SK-N-SH treated with all-trans-retinoic acid at 6 μM for 48 hours (cell line): ENCODE results near the gene SOX13.

Source experiments
- ATAC-seq: fragments of 200-7000 bp; cut with Tn5 transposase; 3 replicates; pipeline ENCODE4 v1.9.1; 2020; ENCODE audit warnings: mild to moderate bottlenecking, moderate library complexity
- ARNTL ChIP-seq: fragments of 450-650 bp; formaldehyde crosslinking; IDR thresholded peaks from 2 replicates; pipeline ENCODE4 v1.5.0; 2020; ENCODE audit warnings: low read depth, mild to moderate bottlenecking, moderate library complexity, borderline replicate concordance
- CSDC2 ChIP-seq: fragments of 250-450 bp; sonication (Bioruptor Pico); IDR thresholded peaks from 2 replicates; pipeline ENCODE4 v1.5.0; 2020; ENCODE audit warnings: mild to moderate bottlenecking, moderate library complexity
- ESRRG ChIP-seq: fragments of 250-450 bp; sonication (Bioruptor Pico); IDR thresholded peaks from 2 replicates; pipeline ENCODE4 v1.6.1; 2021; ENCODE audit warnings: mild to moderate bottlenecking
- GLIS3 ChIP-seq: fragments of 250-450 bp; sonication (Bioruptor Pico); IDR thresholded peaks from 2 replicates; pipeline ENCODE4 v1.5.0; 2020; ENCODE audit warnings: mild to moderate bottlenecking, moderate library complexity
- ISL1 ChIP-seq: fragments of 250-450 bp; sonication (Bioruptor Pico); IDR thresholded peaks from 2 replicates; pipeline ENCODE4 v2.1.2; 2022; ENCODE audit warnings: mild to moderate bottlenecking, moderate library complexity
- OSR1 ChIP-seq: fragments of 250-450 bp; sonication (Bioruptor Pico); IDR thresholded peaks from 2 replicates; pipeline ENCODE4 v1.8.0; 2022; ENCODE audit warnings: moderate library complexity, mild to moderate bottlenecking, inconsistent platforms
- PPARA ChIP-seq: fragments of 250-450 bp; sonication (Bioruptor Pico); IDR thresholded peaks from 2 replicates; pipeline ENCODE4 v1.5.0; 2020; ENCODE audit warnings: mild to moderate bottlenecking, borderline replicate concordance
- RARB ChIP-seq: fragments of 250-450 bp; sonication (Bioruptor Pico); IDR thresholded peaks from 2 replicates; pipeline ENCODE4 v1.8.0; 2021; ENCODE audit warnings: mild to moderate bottlenecking, moderate library complexity
- SNAI2 ChIP-seq: fragments of 250-450 bp; sonication (Bioruptor Pico); IDR thresholded peaks from 2 replicates; pipeline ENCODE4 v1.5.0; 2020; ENCODE audit warnings: mild to moderate bottlenecking, moderate library complexity
- TCF4 ChIP-seq: fragments of 250-450 bp; sonication (Bioruptor Pico); IDR thresholded peaks from 2 replicates; pipeline ENCODE4 v1.8.0; 2021; ENCODE audit warnings: mild to moderate bottlenecking, moderate library complexity, borderline replicate concordance
- TOX ChIP-seq: fragments of 250-450 bp; sonication (Bioruptor Pico); IDR thresholded peaks from 2 replicates; pipeline ENCODE4 v1.8.0; 2021; ENCODE audit warnings: mild to moderate bottlenecking, moderate library complexity, borderline replicate concordance
- ZC3H10 ChIP-seq: fragments of 250-450 bp; sonication (Bioruptor Pico); IDR thresholded peaks from 2 replicates; pipeline ENCODE4 v1.5.1; 2021; ENCODE audit warnings: mild to moderate bottlenecking, moderate library complexity
- ZFP3 ChIP-seq: fragments of 250-450 bp; sonication (Bioruptor Pico); IDR thresholded peaks from 2 replicates; pipeline ENCODE4 v1.5.0; 2020; ENCODE audit warnings: mild to moderate bottlenecking, moderate library complexity
- ZFP30 ChIP-seq: fragments of 450-650 bp; formaldehyde crosslinking; IDR thresholded peaks from 2 replicates; pipeline ENCODE4 v1.5.0; 2022; ENCODE audit warnings: mild to moderate bottlenecking, moderate library complexity
- ZNF565 ChIP-seq: fragments of 450-650 bp; formaldehyde crosslinking; conservative IDR thresholded peaks from 2 replicates; pipeline ENCODE4 v1.5.0; 2020; ENCODE audit warnings: low read depth, mild to moderate bottlenecking, moderate library complexity
- ZNF70 ChIP-seq: fragments of 450-650 bp; formaldehyde crosslinking; IDR thresholded peaks from 2 replicates; pipeline ENCODE4 v1.5.0; 2020; ENCODE audit warnings: mild to moderate bottlenecking, moderate library complexity
- ZNF8 ChIP-seq: fragments of 450-650 bp; formaldehyde crosslinking; IDR thresholded peaks from 2 replicates; pipeline ENCODE4 v1.5.0; 2020; ENCODE audit warnings: mild to moderate bottlenecking, moderate library complexity
- TF ChIP-seq, protein P1 (sequence below): fragments of 250-450 bp; sonication (Bioruptor Pico); IDR thresholded peaks from 2 replicates; pipeline ENCODE4 v1.5.0; 2020; ENCODE audit warnings: mild to moderate bottlenecking, moderate library complexity
- TF ChIP-seq, protein P2 (sequence below): fragments of 250-450 bp; sonication (Bioruptor Pico); IDR thresholded peaks from 2 replicates; pipeline ENCODE4 v1.5.1; 2020; ENCODE audit warnings: low read depth, mild to moderate bottlenecking, moderate library complexity
- TF ChIP-seq, protein P3 (sequence below): fragments of 250-450 bp; sonication (Bioruptor Pico); IDR thresholded peaks from 2 replicates; pipeline ENCODE4 v1.8.0; 2020; ENCODE audit warnings: mild to moderate bottlenecking, moderate library complexity, borderline replicate concordance
- TF ChIP-seq, protein P4 (sequence below): fragments of 250-450 bp; sonication (Bioruptor Pico); IDR thresholded peaks from 2 replicates; pipeline ENCODE4 v1.5.1; 2021; ENCODE audit warnings: mild to moderate bottlenecking, moderate library complexity
- TF ChIP-seq, protein P5 (sequence below): fragments of 250-450 bp; sonication (Bioruptor Pico); IDR thresholded peaks from 2 replicates; pipeline ENCODE4 v1.8.0; 2021; ENCODE audit warnings: low read depth, mild to moderate bottlenecking, moderate library complexity, borderline replicate concordance

Gene SOX13

DNA sequence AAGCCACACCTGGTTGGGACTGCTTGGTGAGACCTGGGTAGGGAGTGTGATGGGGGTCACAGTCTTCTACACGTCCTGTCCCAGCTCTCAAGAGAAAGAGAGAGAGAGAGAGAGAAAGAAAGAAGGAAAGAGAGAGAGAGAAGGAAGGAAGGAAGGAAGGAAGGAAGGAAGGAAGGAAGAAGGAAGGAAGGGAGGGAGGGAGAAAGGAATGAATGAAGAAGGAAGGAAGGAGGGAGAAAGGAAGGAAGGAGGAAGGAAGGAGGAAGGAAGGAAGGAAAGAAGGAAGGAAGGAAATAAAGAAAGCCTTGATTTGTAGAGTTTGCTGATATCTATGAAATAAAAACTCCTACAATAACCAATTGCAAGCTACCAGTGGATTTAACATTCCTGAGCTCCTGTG is 28.5 kb upstream of the SOX13 start:
- TF ChIP-seq RARB (CRISPR knock-in tag) (no peak), ZNF565 (CRISPR knock-in tag) (no peak), TOX (CRISPR knock-in tag) (no peak), OSR1 (CRISPR knock-in tag) (no peak), ZC3H10 (CRISPR knock-in tag) (no peak), ISL1 (CRISPR knock-in tag) (no peak), ARNTL (CRISPR knock-in tag) (no peak), ESRRG (no peak)
- TF ChIP-seq, protein P1, sequence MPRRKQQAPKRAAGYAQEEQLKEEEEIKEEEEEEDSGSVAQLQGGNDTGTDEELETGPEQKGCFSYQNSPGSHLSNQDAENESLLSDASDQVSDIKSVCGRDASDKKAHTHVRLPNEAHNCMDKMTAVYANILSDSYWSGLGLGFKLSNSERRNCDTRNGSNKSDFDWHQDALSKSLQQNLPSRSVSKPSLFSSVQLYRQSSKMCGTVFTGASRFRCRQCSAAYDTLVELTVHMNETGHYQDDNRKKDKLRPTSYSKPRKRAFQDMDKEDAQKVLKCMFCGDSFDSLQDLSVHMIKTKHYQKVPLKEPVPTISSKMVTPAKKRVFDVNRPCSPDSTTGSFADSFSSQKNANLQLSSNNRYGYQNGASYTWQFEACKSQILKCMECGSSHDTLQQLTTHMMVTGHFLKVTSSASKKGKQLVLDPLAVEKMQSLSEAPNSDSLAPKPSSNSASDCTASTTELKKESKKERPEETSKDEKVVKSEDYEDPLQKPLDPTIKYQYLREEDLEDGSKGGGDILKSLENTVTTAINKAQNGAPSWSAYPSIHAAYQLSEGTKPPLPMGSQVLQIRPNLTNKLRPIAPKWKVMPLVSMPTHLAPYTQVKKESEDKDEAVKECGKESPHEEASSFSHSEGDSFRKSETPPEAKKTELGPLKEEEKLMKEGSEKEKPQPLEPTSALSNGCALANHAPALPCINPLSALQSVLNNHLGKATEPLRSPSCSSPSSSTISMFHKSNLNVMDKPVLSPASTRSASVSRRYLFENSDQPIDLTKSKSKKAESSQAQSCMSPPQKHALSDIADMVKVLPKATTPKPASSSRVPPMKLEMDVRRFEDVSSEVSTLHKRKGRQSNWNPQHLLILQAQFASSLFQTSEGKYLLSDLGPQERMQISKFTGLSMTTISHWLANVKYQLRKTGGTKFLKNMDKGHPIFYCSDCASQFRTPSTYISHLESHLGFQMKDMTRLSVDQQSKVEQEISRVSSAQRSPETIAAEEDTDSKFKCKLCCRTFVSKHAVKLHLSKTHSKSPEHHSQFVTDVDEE: no peak
- TF ChIP-seq, protein P2, sequence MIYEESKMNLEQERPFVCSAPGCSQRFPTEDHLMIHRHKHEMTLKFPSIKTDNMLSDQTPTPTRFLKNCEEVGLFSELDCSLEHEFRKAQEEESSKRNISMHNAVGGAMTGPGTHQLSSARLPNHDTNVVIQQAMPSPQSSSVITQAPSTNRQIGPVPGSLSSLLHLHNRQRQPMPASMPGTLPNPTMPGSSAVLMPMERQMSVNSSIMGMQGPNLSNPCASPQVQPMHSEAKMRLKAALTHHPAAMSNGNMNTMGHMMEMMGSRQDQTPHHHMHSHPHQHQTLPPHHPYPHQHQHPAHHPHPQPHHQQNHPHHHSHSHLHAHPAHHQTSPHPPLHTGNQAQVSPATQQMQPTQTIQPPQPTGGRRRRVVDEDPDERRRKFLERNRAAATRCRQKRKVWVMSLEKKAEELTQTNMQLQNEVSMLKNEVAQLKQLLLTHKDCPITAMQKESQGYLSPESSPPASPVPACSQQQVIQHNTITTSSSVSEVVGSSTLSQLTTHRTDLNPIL (CRISPR knock-in tag): no peak
- ATAC-seq: no peak

DNA sequence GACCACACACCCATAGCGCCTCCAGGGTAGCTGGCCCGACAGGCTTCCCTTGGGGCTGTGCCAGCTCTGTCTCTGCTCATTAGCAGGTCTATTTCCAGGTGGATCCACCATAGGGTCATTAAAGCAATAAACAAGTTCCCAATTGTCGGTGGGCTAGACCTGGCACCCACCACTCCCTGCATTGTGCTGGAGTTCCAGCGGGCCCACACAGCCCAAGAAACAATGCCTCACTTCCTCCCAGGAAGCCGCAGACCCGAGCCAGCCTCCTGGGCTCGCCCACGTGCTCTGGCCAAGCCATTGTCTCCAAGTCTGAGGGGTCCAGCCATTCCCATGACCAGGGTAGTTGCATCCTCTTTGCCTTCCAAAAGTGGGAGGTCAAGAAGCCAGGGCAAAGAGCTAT is 27.5 kb upstream of the SOX13 start:
- TF ChIP-seq ZNF70 (CRISPR knock-in tag) (no peak), TOX (CRISPR knock-in tag) (no peak), ZFP3 (CRISPR knock-in tag) (no peak), ESRRG (no peak), GLIS3 (CRISPR knock-in tag) (no peak), OSR1 (CRISPR knock-in tag) (no peak), ZNF565 (CRISPR knock-in tag) (no peak), ZNF8 (CRISPR knock-in tag) (no peak), PPARA (CRISPR knock-in tag) (no peak), SNAI2 (CRISPR knock-in tag) (no peak), ZFP30 (CRISPR knock-in tag) (no peak), TCF4 (CRISPR knock-in tag) (no peak)
- TF ChIP-seq, protein P3, sequence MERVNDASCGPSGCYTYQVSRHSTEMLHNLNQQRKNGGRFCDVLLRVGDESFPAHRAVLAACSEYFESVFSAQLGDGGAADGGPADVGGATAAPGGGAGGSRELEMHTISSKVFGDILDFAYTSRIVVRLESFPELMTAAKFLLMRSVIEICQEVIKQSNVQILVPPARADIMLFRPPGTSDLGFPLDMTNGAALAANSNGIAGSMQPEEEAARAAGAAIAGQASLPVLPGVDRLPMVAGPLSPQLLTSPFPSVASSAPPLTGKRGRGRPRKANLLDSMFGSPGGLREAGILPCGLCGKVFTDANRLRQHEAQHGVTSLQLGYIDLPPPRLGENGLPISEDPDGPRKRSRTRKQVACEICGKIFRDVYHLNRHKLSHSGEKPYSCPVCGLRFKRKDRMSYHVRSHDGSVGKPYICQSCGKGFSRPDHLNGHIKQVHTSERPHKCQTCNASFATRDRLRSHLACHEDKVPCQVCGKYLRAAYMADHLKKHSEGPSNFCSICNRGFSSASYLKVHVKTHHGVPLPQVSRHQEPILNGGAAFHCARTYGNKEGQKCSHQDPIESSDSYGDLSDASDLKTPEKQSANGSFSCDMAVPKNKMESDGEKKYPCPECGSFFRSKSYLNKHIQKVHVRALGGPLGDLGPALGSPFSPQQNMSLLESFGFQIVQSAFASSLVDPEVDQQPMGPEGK: no peak
- TF ChIP-seq, protein P1: no peak
- TF ChIP-seq, protein P4, sequence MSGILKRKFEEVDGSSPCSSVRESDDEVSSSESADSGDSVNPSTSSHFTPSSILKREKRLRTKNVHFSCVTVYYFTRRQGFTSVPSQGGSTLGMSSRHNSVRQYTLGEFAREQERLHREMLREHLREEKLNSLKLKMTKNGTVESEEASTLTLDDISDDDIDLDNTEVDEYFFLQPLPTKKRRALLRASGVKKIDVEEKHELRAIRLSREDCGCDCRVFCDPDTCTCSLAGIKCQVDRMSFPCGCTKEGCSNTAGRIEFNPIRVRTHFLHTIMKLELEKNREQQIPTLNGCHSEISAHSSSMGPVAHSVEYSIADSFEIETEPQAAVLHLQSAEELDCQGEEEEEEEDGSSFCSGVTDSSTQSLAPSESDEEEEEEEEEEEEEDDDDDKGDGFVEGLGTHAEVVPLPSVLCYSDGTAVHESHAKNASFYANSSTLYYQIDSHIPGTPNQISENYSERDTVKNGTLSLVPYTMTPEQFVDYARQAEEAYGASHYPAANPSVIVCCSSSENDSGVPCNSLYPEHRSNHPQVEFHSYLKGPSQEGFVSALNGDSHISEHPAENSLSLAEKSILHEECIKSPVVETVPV (CRISPR knock-in tag): no peak
- TF ChIP-seq, all 23 proteins: peak for 0

DNA sequence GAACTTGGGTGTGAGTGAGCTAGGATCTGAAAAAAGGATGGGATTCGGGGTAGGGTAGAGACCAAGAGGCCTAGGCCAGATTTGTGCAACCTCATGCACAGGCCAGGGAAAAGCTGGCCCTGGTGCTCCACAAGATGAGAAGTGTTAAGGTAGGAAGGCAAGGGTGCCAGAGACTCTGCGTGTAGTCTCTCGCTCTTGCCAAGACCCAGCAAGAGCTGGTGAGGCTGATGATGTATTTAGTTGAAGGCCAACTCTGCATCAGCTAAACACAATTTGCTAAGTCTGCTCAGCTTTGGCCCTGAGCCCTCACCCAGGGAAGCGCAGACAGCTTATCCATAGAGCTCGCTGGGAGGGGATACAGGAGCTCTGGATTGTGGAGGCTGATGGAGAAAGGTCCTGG is 26.6 kb upstream of the SOX13 start:
- no peak for ATAC-seq
- TF ChIP-seq, protein P4 (CRISPR knock-in tag): no peak
- no peak for TF ChIP-seq TOX (CRISPR knock-in tag)
- TF ChIP-seq CSDC2 (CRISPR knock-in tag): no peak
- TF ChIP-seq ISL1 (CRISPR knock-in tag): no peak
- TF ChIP-seq, protein P5, sequence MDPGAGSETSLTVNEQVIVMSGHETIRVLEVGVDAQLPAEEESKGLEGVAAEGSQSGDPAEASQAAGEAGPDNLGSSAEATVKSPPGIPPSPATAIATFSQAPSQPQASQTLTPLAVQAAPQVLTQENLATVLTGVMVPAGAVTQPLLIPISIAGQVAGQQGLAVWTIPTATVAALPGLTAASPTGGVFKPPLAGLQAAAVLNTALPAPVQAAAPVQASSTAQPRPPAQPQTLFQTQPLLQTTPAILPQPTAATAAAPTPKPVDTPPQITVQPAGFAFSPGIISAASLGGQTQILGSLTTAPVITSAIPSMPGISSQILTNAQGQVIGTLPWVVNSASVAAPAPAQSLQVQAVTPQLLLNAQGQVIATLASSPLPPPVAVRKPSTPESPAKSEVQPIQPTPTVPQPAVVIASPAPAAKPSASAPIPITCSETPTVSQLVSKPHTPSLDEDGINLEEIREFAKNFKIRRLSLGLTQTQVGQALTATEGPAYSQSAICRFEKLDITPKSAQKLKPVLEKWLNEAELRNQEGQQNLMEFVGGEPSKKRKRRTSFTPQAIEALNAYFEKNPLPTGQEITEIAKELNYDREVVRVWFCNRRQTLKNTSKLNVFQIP (CRISPR knock-in tag): no peak
- no peak for TF ChIP-seq PPARA (CRISPR knock-in tag)
- TF ChIP-seq, protein P2 (CRISPR knock-in tag): no peak
- TF ChIP-seq ZC3H10 (CRISPR knock-in tag): no peak
- TF ChIP-seq ZFP3 (CRISPR knock-in tag): no peak

More for the DNA sequence above, 27.5 kb upstream of the SOX13 start:
- no peak for ATAC-seq
